Fibroblast of the aortic adventitia (primary cell): Measurements from ENCODE around the gene CXCR4. TPM values are rescaled to one million over a fixed set of nuclear protein-coding genes. Genes with fewer than 3 reads are reported as not detected.
A peak's percentile ranks its signal among the peaks of the same experiment; 100 is the strongest.

ENCODE experiments used
- DNase-seq: peaks from one replicate; pipeline ENCODE4 v3.0.0-alpha.2; 2010; ENCODE audit warnings: low read depth
- H3K4me3 ChIP-seq: 2 replicates; pipeline ENCODE4 v1.5.1; 2011; ENCODE audit warnings: low read depth, mild to moderate bottlenecking, control low read depth, low read length, moderate library complexity
- total RNA-seq: library from RNA; depleted of rRNA; stranded (reverse); fragments of >200 nt; gene quantifications from 2 replicates; pipeline ENCODE4 v1.2.3, GENCODE V29; 2012; ENCODE audit warnings: low replicate concordance
- TF ChIP-seq, protein P1 (sequence below): IDR thresholded peaks from 2 replicates; pipeline ENCODE4 v1.5.1; 2011; ENCODE audit warnings: mild to moderate bottlenecking, low read length, control low read depth, inconsistent platforms; ENCODE audit not compliant: insufficient read depth

Gene CXCR4
- 0.27 and 1.2 TPM in 2 replicates for total RNA-seq

DNA sequence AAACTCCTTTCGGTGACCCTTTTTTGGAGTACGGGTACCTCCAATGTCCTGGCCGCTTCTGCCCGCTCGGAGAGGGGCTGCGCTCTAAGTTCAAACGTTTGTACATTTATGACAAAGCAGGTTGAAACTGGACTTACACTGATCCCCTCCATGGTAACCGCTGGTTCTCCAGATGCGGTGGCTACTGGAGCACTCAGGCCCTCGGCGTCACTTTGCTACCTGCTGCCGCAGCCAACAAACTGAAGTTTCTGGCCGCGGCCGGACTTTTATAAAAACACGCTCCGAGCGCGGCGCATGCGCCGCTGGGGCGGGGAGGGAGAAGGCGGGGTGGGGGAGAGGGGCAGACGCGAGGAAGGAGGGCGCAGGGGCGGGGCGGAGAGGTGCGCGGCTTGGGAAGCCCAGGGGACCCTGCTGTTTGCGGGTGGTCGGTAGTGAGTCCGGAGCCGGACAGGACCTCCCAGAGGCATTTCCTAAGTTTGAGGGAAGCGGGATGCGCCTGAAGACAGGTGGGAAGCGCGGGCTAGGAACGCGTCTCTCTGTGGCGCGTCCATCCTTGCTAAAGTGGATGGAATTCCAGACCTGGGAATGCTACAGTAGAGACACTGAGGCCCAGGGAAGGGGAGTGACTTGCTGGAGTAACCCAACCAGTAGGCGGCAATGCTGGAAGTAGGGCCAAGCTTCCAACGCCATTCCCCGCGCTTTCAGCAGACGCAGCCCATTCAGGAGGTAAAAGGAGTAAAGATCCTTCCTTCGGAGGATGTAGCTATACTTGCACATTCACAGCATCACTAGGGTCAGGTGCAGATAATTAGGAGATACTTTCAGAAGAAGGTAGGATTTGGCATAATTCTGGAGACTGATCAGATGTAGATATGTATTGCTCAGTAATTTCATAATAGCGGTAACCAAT, at the start of gene CXCR4:
Gene CXCR4, minus strand, starts transcription at position 241 of the 910 bp plus-strand sequence. Its CDS starts 89 bp downstream, at position 152.
- TF ChIP-seq, protein P1, sequence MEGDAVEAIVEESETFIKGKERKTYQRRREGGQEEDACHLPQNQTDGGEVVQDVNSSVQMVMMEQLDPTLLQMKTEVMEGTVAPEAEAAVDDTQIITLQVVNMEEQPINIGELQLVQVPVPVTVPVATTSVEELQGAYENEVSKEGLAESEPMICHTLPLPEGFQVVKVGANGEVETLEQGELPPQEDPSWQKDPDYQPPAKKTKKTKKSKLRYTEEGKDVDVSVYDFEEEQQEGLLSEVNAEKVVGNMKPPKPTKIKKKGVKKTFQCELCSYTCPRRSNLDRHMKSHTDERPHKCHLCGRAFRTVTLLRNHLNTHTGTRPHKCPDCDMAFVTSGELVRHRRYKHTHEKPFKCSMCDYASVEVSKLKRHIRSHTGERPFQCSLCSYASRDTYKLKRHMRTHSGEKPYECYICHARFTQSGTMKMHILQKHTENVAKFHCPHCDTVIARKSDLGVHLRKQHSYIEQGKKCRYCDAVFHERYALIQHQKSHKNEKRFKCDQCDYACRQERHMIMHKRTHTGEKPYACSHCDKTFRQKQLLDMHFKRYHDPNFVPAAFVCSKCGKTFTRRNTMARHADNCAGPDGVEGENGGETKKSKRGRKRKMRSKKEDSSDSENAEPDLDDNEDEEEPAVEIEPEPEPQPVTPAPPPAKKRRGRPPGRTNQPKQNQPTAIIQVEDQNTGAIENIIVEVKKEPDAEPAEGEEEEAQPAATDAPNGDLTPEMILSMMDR = peak; percentile 15

GRCh38 chr2:136164280-136164776, 46.4 kb upstream of the CXCR4 start:
- DNase-seq = no peak
- no peak overlapping the region for H3K4me3 ChIP-seq
- TF ChIP-seq, protein P1 = no peak

More for the DNA sequence above, at the start of gene CXCR4:
- H3K4me3 ChIP-seq = peak within 1 kb of the TSS; percentile 55
- DNase-seq = peak; percentile 7

DNA sequence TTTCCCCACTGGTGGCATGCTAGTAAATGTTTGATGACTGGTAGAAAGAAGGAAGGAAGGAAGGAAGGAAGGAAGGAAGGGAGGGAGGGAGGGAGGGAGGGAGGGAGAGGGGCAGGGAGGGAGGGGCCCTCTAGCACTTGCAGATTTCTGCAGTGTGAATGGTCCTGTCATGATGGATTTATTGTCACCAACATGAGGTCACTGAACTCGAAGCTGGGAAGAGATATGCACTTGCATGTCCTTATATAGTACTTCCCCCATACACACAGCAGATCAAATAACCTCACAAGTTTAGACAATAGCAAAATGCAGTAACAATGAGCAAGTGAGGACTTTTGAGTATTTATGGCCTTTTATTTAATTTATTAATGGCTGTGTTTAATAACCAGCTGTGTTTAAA, 44.5 kb upstream of the CXCR4 start:
- no peak for DNase-seq
- H3K4me3 ChIP-seq = no peak overlapping the region
- TF ChIP-seq, protein P1 = no peak

- no peak for DNase-seq
- no peak overlapping the region for H3K4me3 ChIP-seq
- TF ChIP-seq, protein P1 = no peak
Observed at GRCh38 chr2:136156411-136156810, 38.5 kb upstream of the CXCR4 start.

- H3K4me3 ChIP-seq = no peak overlapping the region
- DNase-seq = no peak
- TF ChIP-seq, protein P1 = no peak
Observed at GRCh38 chr2:136154384-136154783, 36.4 kb upstream of the CXCR4 start.

DNA sequence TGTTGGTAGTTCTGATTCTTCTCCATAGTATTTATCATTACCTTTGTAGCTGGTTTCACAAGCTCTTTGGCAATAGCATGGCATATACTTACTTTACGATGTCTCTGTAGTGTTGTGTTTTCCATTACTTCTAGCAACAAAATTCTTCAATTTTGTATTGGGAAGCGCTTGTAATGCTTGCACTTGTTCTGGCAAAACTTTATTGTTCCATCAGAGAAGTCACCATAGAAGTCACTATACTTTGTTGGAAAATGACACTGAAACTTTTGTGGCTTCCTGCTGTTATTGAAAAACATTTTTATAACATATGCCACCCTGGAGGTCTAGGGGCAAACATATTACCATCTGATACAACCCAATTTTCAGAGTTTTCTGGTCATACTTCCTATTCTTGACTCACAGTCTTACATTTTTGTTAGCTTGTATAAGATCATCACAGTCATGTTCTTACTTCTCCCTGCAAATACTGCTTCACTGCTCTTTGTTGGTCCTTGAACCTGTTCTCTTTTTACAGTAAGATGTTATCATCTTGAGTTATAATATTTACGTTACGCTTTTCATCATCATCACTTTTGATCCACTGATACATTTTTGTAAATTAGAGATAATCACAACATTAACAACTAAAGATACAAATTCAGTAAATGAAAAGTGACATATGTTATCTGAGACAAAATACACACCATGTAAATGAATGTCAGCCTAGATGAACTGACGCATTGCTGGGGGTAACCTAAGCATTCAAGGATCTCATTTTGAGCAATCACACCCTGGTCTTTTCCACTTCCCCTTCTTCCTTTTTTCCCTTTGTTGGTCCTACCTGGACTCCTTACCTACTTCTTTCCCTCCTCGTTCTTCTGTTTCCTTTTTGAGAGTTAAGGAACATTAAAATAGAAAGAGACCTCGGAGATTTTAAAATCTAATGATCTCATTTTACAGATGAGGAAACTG, 33.3 kb upstream of the CXCR4 start:
- no peak overlapping the region for H3K4me3 ChIP-seq
- TF ChIP-seq, protein P1 = no peak
- no peak for DNase-seq
